GM18502 (cell line): ENCODE results near the gene ATP7B.
"Not testable (repeated sequence)": the region's sequence is repeated elsewhere in the genome, so short reads cannot be mapped to it uniquely, and the experiment has no call there.

Source experiments
- ATAC-seq: cut with Tn5 transposase; IDR thresholded peaks from one replicate; pipeline ENCODE4 v1.9.1; 2021; ENCODE audit warnings: mild to moderate bottlenecking; ENCODE audit not compliant: unreplicated experiment, poor library complexity

Gene ATP7B

GRCh38 chr13:52009946-52010345 lies 1.3 kb downstream of the ATP7B start:
- ATAC-seq: no peak

- ATAC-seq: no peak
These were observed 4.6 kb downstream of the ATP7B start for GRCh38 chr13:52006523-52007245.

GRCh38 chr13:52005841-52006522 lies 5.3 kb downstream of the ATP7B start:
- ATAC-seq: no peak

GRCh38 chr13:52004511-52005170 lies 6.6 kb downstream of the ATP7B start:
- ATAC-seq: no peak

GRCh38 chr13:52003541-52003940 lies 7.7 kb downstream of the ATP7B start:
- no peak for ATAC-seq

GRCh38 chr13:52002361-52002760 lies 8.9 kb downstream of the ATP7B start:
- ATAC-seq: no peak

GRCh38 chr13:52001120-52001731 lies 10.0 kb downstream of the ATP7B start:
- peak; percentile 83 for ATAC-seq

GRCh38 chr13:51999921-52000320 lies 11.3 kb downstream of the ATP7B start:
- no peak for ATAC-seq

GRCh38 chr13:51999510-51999911 lies 11.7 kb downstream of the ATP7B start:
- ATAC-seq: no peak

- no peak for ATAC-seq
These were observed 12.3 kb downstream of the ATP7B start for GRCh38 chr13:51998723-51999509.

- no peak for ATAC-seq
These were observed 13.5 kb downstream of the ATP7B start for GRCh38 chr13:51997641-51998330.

GRCh38 chr13:51997186-51997585 lies 14.1 kb downstream of the ATP7B start:
- ATAC-seq: no peak

- no peak for ATAC-seq
These were observed 14.6 kb downstream of the ATP7B start for GRCh38 chr13:51996641-51997040.

GRCh38 chr13:51995677-51996551 lies 15.3 kb downstream of the ATP7B start:
- ATAC-seq: no peak

GRCh38 chr13:51993713-51994112 lies 17.5 kb downstream of the ATP7B start:
- ATAC-seq: no peak

- no peak for ATAC-seq
These were observed 22.1 kb downstream of the ATP7B start for GRCh38 chr13:51988988-51989618.

- not testable (repeated sequence) for ATAC-seq
These were observed 26.3 kb downstream of the ATP7B start for GRCh38 chr13:51984904-51985303.

- not testable (repeated sequence) for ATAC-seq
These were observed 28.0 kb downstream of the ATP7B start for GRCh38 chr13:51983292-51983691.
